VCaP (cell line): ENCODE results near the gene VPS13D.

Experiments used
- H3K27ac ChIP-seq: fragments of 450-650 bp; 2 replicates; pipeline ENCODE4 v1.5.1; 2017
- TF ChIP-seq, protein P1 (sequence below): fragments of 450-650 bp; conservative IDR thresholded peaks from 2 replicates; pipeline ENCODE4 v1.5.1; 2017; ENCODE audit warnings: mild to moderate bottlenecking, moderate library complexity

Gene VPS13D

DNA sequence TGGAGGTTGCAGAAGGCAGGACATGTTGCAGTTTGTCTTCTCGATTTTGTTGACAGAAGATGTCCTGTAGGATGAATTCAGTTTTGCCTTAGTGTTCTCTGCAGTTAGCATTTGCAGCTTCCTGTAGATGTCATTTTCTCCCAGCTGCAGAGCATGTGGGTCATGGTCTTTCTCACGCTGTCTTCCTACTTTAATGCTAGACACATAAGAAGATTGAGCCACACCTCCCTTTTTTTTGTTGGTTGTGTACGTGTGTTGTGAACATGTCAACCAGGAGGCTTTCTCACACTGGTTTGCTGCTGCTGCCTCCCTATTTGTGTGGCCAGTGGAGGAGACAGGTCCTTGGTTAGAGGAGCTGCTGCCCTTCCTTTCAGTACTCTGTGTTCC, 110.7 kb downstream of the VPS13D start:
- no peak overlapping the region for H3K27ac ChIP-seq
- TF ChIP-seq, protein P1, sequence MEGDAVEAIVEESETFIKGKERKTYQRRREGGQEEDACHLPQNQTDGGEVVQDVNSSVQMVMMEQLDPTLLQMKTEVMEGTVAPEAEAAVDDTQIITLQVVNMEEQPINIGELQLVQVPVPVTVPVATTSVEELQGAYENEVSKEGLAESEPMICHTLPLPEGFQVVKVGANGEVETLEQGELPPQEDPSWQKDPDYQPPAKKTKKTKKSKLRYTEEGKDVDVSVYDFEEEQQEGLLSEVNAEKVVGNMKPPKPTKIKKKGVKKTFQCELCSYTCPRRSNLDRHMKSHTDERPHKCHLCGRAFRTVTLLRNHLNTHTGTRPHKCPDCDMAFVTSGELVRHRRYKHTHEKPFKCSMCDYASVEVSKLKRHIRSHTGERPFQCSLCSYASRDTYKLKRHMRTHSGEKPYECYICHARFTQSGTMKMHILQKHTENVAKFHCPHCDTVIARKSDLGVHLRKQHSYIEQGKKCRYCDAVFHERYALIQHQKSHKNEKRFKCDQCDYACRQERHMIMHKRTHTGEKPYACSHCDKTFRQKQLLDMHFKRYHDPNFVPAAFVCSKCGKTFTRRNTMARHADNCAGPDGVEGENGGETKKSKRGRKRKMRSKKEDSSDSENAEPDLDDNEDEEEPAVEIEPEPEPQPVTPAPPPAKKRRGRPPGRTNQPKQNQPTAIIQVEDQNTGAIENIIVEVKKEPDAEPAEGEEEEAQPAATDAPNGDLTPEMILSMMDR = no peak

DNA sequence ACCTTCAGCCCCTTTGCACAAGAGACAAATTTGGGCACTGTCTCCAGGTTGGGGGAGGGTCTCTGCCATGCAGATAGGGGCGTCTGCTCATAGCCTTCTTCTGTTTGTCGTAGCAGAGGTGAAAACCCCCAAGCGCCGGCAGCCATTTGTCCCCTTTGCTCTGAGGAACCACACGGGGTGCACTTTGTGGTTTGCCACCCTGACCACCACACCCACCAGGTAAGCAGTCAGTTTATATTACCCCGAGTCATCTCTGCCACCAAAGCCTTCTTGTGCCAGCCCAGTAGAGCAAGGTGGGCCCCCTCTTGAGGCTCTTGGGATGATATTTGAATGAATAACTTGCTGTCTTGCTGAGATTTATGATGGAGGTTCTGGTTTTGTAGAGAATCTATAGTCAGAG, 111.8 kb downstream of the VPS13D start:
- no peak overlapping the region for H3K27ac ChIP-seq
- TF ChIP-seq, protein P1 = no peak

DNA sequence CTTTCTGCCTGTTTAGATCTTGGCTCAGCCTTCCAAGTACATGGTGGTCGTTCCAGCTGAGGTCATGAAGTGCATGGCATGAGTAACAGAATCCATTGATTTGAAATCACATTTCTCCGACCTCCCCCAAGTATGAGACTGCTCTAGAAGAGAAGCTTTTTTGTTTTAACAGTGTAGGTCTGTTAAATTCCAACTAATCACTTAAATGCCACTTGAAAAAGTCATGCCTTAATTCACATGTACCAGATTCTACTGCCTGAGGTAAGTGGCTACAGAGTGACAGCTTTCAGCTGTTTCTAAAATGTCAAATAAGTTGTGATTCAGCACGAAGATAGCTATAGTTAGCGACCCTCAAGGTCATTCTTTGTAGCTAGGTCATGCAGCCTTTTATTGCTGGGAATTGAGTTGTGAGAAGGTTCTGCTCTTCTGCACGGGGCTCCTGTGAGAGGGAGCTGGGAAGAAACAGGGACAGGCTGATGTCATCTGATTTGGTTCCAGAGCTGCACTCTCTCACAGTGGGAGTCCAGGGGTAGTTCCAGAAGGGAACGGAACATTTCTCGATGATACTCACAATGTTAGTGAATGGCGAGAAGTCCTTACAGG, 112.7 kb downstream of the VPS13D start:
- H3K27ac ChIP-seq = no peak overlapping the region
- TF ChIP-seq, protein P1 = no peak

DNA sequence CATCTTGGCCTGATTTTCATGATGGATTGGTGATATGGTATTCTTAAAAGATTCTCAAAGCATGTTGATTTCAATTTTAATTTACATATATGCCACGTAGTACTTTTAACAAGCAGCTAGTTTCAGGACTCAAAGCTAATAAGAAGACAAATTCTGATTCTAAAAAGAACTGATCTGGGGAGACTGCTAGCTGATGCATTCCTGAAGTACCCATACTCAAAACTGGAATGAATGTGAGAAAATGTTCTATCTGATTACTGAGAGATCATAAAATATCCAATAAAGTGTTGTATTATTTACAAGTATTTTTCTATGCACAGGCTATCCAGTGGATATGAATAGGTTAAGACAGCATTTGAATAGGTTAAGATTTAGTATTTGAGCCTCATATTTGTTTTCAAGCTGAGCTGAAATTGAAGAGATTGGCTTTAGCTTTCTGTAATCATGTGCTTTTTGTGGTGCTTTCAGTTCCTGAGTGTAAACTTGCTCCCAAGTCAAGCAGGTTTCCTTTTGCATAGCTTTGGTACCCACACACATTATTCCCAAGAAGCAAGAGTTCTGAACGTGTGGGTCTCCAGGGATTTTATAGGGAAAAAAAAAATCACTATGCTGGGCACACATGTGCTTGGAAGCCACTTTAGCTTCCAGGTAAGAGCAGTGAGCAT, 114.1 kb downstream of the VPS13D start:
- TF ChIP-seq, protein P1 = no peak
- H3K27ac ChIP-seq = peak overlapping the region; percentile 21

DNA sequence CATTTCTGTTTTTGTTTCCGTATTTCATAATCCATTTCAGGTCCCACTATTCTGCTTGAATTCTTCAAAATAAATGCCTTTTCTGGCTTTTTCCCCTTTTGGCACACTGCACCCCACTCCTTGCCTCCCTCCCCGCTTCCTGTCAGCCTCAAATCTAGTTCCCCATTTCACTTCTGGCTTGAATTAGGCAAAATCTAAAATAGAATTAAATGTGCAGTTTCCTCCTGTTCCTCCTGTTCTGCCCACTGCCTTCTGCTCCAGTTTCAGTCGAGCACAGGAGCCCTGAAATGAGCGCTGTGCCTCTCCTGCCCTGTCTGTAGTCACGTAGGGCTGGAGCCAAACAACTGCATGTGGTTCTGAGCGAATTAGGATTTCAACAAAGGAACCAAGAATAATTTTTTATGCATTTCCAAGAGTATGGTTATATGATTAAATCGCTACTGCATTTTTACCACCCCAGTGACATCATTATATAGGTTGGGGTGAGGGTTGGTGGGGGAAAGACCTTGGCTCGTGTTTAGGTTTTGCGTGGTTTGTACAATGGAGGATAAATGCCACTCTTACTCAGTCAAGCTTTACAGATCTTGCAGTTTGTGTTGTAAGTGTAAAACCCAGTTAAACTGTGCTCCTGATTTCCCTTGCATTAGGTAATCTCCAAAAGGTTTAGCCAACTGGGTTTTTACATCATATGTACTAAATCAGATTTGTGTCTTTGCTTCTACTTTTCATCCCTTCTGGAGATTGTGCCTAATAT, 114.9 kb downstream of the VPS13D start:
- TF ChIP-seq, protein P1 = no peak
- peak overlapping the region; percentile 21 for H3K27ac ChIP-seq

DNA sequence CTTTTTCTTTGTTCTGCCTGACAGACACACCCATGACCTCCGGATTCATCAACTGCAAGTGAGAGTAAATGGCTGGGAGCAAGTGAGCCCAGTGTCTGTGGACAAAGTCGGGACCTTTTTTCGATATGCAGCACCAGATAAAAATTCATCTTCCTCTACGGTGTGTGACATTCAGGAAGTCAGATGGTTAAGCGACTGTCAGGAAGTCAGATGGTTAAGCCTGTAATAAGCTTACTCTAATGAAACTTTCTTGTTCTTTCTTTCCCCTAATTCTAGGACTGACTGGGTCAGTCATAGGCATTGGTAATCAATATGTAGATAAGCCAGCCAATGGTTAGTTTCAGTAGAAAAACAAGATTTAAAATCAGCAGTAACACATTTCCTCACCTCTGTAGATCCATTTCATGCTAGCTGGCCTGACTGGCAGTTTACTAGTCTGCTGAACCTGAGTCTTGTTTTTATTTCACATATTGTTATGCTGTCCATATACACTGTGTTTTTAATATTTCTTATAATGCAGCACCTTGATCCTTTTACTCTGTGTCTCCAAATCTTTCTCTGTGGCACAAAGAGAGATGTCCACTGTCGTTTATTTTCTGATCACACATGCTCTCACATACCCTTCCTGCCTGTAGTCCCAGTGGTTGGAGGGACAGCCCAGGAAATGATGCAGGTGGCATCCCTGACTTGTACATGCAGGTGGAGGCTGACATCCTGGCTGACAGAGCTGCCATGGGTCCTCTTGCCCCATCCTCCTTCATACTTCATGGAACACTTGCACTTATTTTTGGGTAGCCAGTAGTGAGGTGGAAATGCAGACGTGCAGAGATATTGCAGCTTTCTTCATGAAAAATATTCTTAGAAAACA, 115.8 kb downstream of the VPS13D start:
- TF ChIP-seq, protein P1 = no peak
- H3K27ac ChIP-seq = no peak overlapping the region
